Ishikawa (cell line): Measurements from ENCODE around the gene TREX2.

Source experiments
- CEBPB ChIP-seq: IDR thresholded peaks from 2 replicates; pipeline ENCODE4 v1.6.1; 2012
- CREB1 ChIP-seq: IDR thresholded peaks from 2 replicates; pipeline ENCODE4 v1.6.1; 2012; ENCODE audit warnings: low read depth
- EGR1 ChIP-seq: IDR thresholded peaks from 2 replicates; pipeline ENCODE4 v1.6.1; 2012
- EP300 ChIP-seq: IDR thresholded peaks from 2 replicates; pipeline ENCODE4 v1.6.1; 2012; ENCODE audit warnings: borderline replicate concordance
- FOXM1 ChIP-seq: IDR thresholded peaks from 2 replicates; pipeline ENCODE4 v1.6.1; 2012; ENCODE audit warnings: low read depth, borderline replicate concordance
- MAX ChIP-seq: IDR thresholded peaks from 2 replicates; pipeline ENCODE4 v1.6.1; 2012
- RAD21 ChIP-seq: IDR thresholded peaks from 2 replicates; pipeline ENCODE4 v1.6.1; 2012; ENCODE audit warnings: low read depth
- REST ChIP-seq: IDR thresholded peaks from 2 replicates; pipeline ENCODE4 v1.6.1; 2012; ENCODE audit warnings: low read depth, mild to moderate bottlenecking
- TAF1 ChIP-seq: IDR thresholded peaks from 2 replicates; pipeline ENCODE4 v1.6.1; 2012; ENCODE audit warnings: low read depth, mild to moderate bottlenecking
- TCF12 ChIP-seq: IDR thresholded peaks from 2 replicates; pipeline ENCODE4 v1.6.1; 2012; ENCODE audit warnings: low read depth
- TEAD4 ChIP-seq: IDR thresholded peaks from 2 replicates; pipeline ENCODE4 v1.6.1; 2012
- USF1 ChIP-seq: IDR thresholded peaks from 2 replicates; pipeline ENCODE4 v1.6.1; 2012
- YY1 ChIP-seq: IDR thresholded peaks from 2 replicates; pipeline ENCODE4 v1.6.1; 2012; ENCODE audit warnings: low read depth
- ZBTB7A ChIP-seq: IDR thresholded peaks from 2 replicates; pipeline ENCODE4 v1.6.1; 2012; ENCODE audit warnings: low read depth

GRCh38 chrX:153482376-153483015 lies 36.6 kb upstream of the TREX2 start:
- TF ChIP-seq RAD21, result no peak
- no peak for TF ChIP-seq CREB1
- TF ChIP-seq EP300, result no peak
- TF ChIP-seq TAF1, result no peak
- TF ChIP-seq CEBPB, result no peak
- no peak for TF ChIP-seq TEAD4
- no peak for TF ChIP-seq MAX
- no peak for TF ChIP-seq FOXM1
- TF ChIP-seq USF1, result no peak
- TF ChIP-seq REST, result no peak
- no peak for TF ChIP-seq EGR1
- TF ChIP-seq TCF12, result no peak
- TF ChIP-seq ZBTB7A, result no peak
- TF ChIP-seq YY1, result no peak
